Measurements from ENCODE around the gene TSC1. TPM values are rescaled to one million over a fixed set of nuclear protein-coding genes. Genes with fewer than 3 reads are reported as not detected.

Gene TSC1
- total RNA-seq, 1 donor from 2014 or later: 26.3 TPM

GRCh38 chr9:132988244-132989013 lies 44.0 kb upstream of the TSC1 start:
- no peak overlapping the region for H3K4me3 ChIP-seq (ENCODE audit: low read depth, low read length)
- DNase-seq (ENCODE audit: low read depth): no peak
- TF ChIP-seq CTCF (conservative IDR thresholded peaks at IDR 0.05; ENCODE audit: low read depth, low read length): no peak

- H3K4me3 ChIP-seq (ENCODE audit: low read depth, low read length): no peak overlapping the region
- DNase-seq (ENCODE audit: low read depth): no peak
- TF ChIP-seq CTCF (conservative IDR thresholded peaks at IDR 0.05; ENCODE audit: low read depth, low read length): no peak
Observed at GRCh38 chr9:132986640-132987620, 42.5 kb upstream of the TSC1 start.

GRCh38 chr9:132986114-132986513 lies 41.7 kb upstream of the TSC1 start:
- no peak for DNase-seq (ENCODE audit: low read depth)
- no peak for TF ChIP-seq CTCF (conservative IDR thresholded peaks at IDR 0.05; ENCODE audit: low read depth, low read length)
- H3K4me3 ChIP-seq (ENCODE audit: low read depth, low read length): no peak overlapping the region

GRCh38 chr9:132985489-132985888 lies 41.1 kb upstream of the TSC1 start:
- H3K4me3 ChIP-seq (ENCODE audit: low read depth, low read length): no peak overlapping the region
- DNase-seq (ENCODE audit: low read depth): no peak
- no peak for TF ChIP-seq CTCF (conservative IDR thresholded peaks at IDR 0.05; ENCODE audit: low read depth, low read length)

- TF ChIP-seq CTCF (conservative IDR thresholded peaks at IDR 0.05; ENCODE audit: low read depth, low read length): no peak
- no peak for DNase-seq (ENCODE audit: low read depth)
- no peak overlapping the region for H3K4me3 ChIP-seq (ENCODE audit: low read depth, low read length)
Observed at GRCh38 chr9:132985071-132985350, 40.6 kb upstream of the TSC1 start.

- no peak overlapping the region for H3K4me3 ChIP-seq (ENCODE audit: low read depth, low read length)
- DNase-seq (ENCODE audit: low read depth): no peak
- TF ChIP-seq CTCF (conservative IDR thresholded peaks at IDR 0.05; ENCODE audit: low read depth, low read length): no peak
Observed at GRCh38 chr9:132984202-132985070, 40.0 kb upstream of the TSC1 start.

All from epithelial cell of proximal tubule (primary cell).